GM23338 (cell line): Measurements from ENCODE around the gene TMEM44. TPM values are rescaled to one million over a fixed set of nuclear protein-coding genes. Genes with fewer than 3 reads are reported as not detected.

Experiments used
- ATAC-seq: fragments of 200-7000 bp; cut with Tn5 transposase; 3 replicates; pipeline ENCODE4 v1.9.1; 2020
- DNase-seq: peaks from one replicate; pipeline ENCODE4 v3.0.0-alpha.2; 2015; ENCODE audit warnings: low spot score
- H2AFZ ChIP-seq: fragments of 200-600 bp; sonication (generic); 2 replicates; pipeline ENCODE4 v1.8.0; 2016; ENCODE audit warnings: antibody characterized with exemption, mild to moderate bottlenecking, moderate library complexity
- H3F3A ChIP-seq: fragments of 200-600 bp; sonication (generic); replicated peaks from 2 replicates; pipeline ENCODE4 v1.8.0; 2017; ENCODE audit warnings: antibody characterized with exemption, mixed run types, low read depth
- H3K27ac ChIP-seq: fragments of 200-600 bp; sonication (generic); 2 replicates; pipeline ENCODE4 v1.6.1; 2016; ENCODE audit warnings: low read depth
- H3K27me3 ChIP-seq: fragments of 200-600 bp; sonication (generic); 2 replicates; pipeline ENCODE4 v1.8.0; 2016; ENCODE audit warnings: mild to moderate bottlenecking, mixed run types, moderate library complexity; ENCODE audit not compliant: insufficient read depth
- H3K36me3 ChIP-seq: fragments of 200-600 bp; sonication (generic); 2 replicates; pipeline ENCODE4 v1.8.0; 2016; ENCODE audit warnings: mild to moderate bottlenecking; ENCODE audit not compliant: insufficient read depth
- H3K4me1 ChIP-seq: fragments of 200-600 bp; sonication (generic); 2 replicates; pipeline ENCODE4 v1.8.0; 2016; ENCODE audit warnings: mild to moderate bottlenecking, moderate library complexity; ENCODE audit not compliant: insufficient read depth
- H3K4me2 ChIP-seq: fragments of 200-600 bp; sonication (generic); 2 replicates; pipeline ENCODE4 v1.7.1; 2017; ENCODE audit warnings: mixed run types
- H3K4me3 ChIP-seq: fragments of 200-600 bp; sonication (generic); 2 replicates; pipeline ENCODE4 v1.6.1; 2016; ENCODE audit warnings: mixed run types
- H3K79me2 ChIP-seq: fragments of 200-600 bp; sonication (generic); replicated peaks from 2 replicates; pipeline ENCODE4 v1.8.0; 2017; ENCODE audit warnings: mild to moderate bottlenecking; ENCODE audit not compliant: insufficient read depth
- H3K9me2 ChIP-seq: fragments of 200-600 bp; sonication (generic); 2 replicates; pipeline ENCODE4 v1.8.0; 2017; ENCODE audit not compliant: insufficient read depth
- H4K20me1 ChIP-seq: fragments of 200-600 bp; sonication (generic); replicated peaks from 2 replicates; pipeline ENCODE4 v1.8.0; 2017; ENCODE audit warnings: mild to moderate bottlenecking; ENCODE audit not compliant: insufficient read depth
- H3K27ac Mint-ChIP-seq: 2 replicates; pipeline ENCODE4 v1.8.0; 2020; ENCODE audit warnings: inconsistent platforms, mild to moderate bottlenecking, moderate library complexity, mixed read lengths
- H3K27me3 Mint-ChIP-seq: 3 replicates; pipeline ENCODE4 v1.8.0; 2022; ENCODE audit warnings: low read depth, mild to moderate bottlenecking, moderate library complexity, mixed read lengths, inconsistent platforms; ENCODE audit not compliant: insufficient read depth, poor library complexity
- H3K36me3 Mint-ChIP-seq: 3 replicates; pipeline ENCODE4 v1.8.0; 2021; ENCODE audit warnings: low read depth, mild to moderate bottlenecking, inconsistent platforms, moderate library complexity, mixed read lengths
- H3K4me1 Mint-ChIP-seq: 3 replicates; pipeline ENCODE4 v1.8.0; 2020; ENCODE audit warnings: mild to moderate bottlenecking, inconsistent platforms, mixed read lengths
- H3K4me3 Mint-ChIP-seq: 3 replicates; pipeline ENCODE4 v1.8.0; 2021; ENCODE audit warnings: moderate library complexity, mild to moderate bottlenecking, inconsistent platforms, mixed read lengths
- H3K9me3 Mint-ChIP-seq: 3 replicates; pipeline ENCODE4 v1.8.0; 2020; ENCODE audit warnings: moderate library complexity, mild to moderate bottlenecking, inconsistent platforms, mixed read lengths
- CTCF ChIP-seq, 2 experiments: fragments of 200-600 bp in 1 of 2; sonication (generic) in 1 of 2; conservative IDR thresholded peaks; 2 replicates each; pipeline versions ENCODE4 v1.5.1 to v1.6.1; 2016 to 2017; ENCODE audit warnings: antibody characterized with exemption in 2 of 2, low read depth in 2 of 2, mild to moderate bottlenecking in 2 of 2, moderate library complexity in 1 of 2
- ETS1 ChIP-seq: IDR thresholded peaks from 2 replicates; pipeline ENCODE4 v1.6.1; 2016; ENCODE audit warnings: antibody characterized with exemption
- POLR2AphosphoS5 ChIP-seq: IDR thresholded peaks from 2 replicates; pipeline ENCODE4 v1.6.1; 2016; ENCODE audit warnings: antibody characterized with exemption, low read depth
- REST ChIP-seq: IDR thresholded peaks from one replicate; pipeline ENCODE4 v1.6.1; 2018; ENCODE audit warnings: antibody characterized with exemption; ENCODE audit not compliant: unreplicated experiment
- STAT1 ChIP-seq: IDR thresholded peaks from one replicate; pipeline ENCODE4 v1.6.1; 2016; ENCODE audit warnings: antibody characterized with exemption; ENCODE audit not compliant: unreplicated experiment
- ZNF331 ChIP-seq: fragments of 250-450 bp; sonication (Bioruptor Pico); IDR thresholded peaks from 2 replicates; pipeline ENCODE4 v1.5.0; 2020; ENCODE audit warnings: low read depth, mild to moderate bottlenecking, moderate library complexity
- polyA plus RNA-seq: library from polyadenylated mRNA; unstranded; fragments of >200 nt; fragmentation: Nextera tagmentation; extraction: Ambion mirVana; gene quantifications from 2 replicates; pipeline ENCODE4 v1.2.1, GENCODE V29; 2016
- total RNA-seq: library from RNA; depleted of rRNA; stranded (reverse); fragments of >200 nt; shearing (Covaris generic); gene quantifications from 2 replicates; pipeline ENCODE4 v1.2.3, GENCODE V29; 2014

TMEM44 gene
- total and polyA plus RNA-seq, 2 experiments from 2014 or later = 10.0 to 10.5 TPM

GRCh38 chr3:194556086-194557056, 76.8 kb downstream of the TMEM44 start:
- H3K9me3 Mint-ChIP-seq = no peaks in the 10 kb centered on the region
- H3K4me1 Mint-ChIP-seq = peaks cover 24% of the 10 kb centered on the region
- peak; percentile 33; the same call in 2 of the 3 replicates for ATAC-seq
- TF ChIP-seq ZNF331 (CRISPR knock-in tag) = no peak
- no peak for TF ChIP-seq CTCF (conservative IDR thresholded peaks at IDR 0.05; ENCODE audit: low read depth in 2 of 2)
- no peak for TF ChIP-seq POLR2AphosphoS5
- TF ChIP-seq REST = no peak
- Histone ChIP-seq H3K27ac (no peak overlapping the region), H4K20me1 (no peaks in the 10 kb centered on the region), H3K9me2 (no peaks in the 10 kb centered on the region), H3K79me2 (no peaks in the 10 kb centered on the region), H2AFZ (peak overlapping the region; percentile 96), H3F3A (no peaks in the 10 kb centered on the region), H3K4me3 (no peak overlapping the region), H3K36me3 (no peaks in the 10 kb centered on the region), H3K27me3 (no peaks in the 10 kb centered on the region), H3K4me1 (peaks cover 18% of the 10 kb centered on the region), H3K4me2 (no peak overlapping the region)
- peaks cover 11% of the 10 kb centered on the region for H3K27me3 Mint-ChIP-seq
- H3K4me3 Mint-ChIP-seq = no peak overlapping the region
- no peak for DNase-seq
- H3K36me3 Mint-ChIP-seq = no peaks in the 10 kb centered on the region
- peak overlapping the region; percentile 60 for H3K27ac Mint-ChIP-seq

GRCh38 chr3:194555175-194556062, 77.8 kb downstream of the TMEM44 start:
- peaks cover 11% of the 10 kb centered on the region for H3K27me3 Mint-ChIP-seq
- no peaks in the 10 kb centered on the region for H3F3A ChIP-seq
- H3K4me3 Mint-ChIP-seq = no peak overlapping the region
- no peaks in the 10 kb centered on the region for H3K9me2 ChIP-seq
- no peak overlapping the region for H3K4me3 ChIP-seq
- H4K20me1 ChIP-seq = no peaks in the 10 kb centered on the region
- H2AFZ ChIP-seq = peak overlapping the region; percentile 96
- H3K9me3 Mint-ChIP-seq = no peaks in the 10 kb centered on the region
- H3K4me1 ChIP-seq = peaks cover 18% of the 10 kb centered on the region
- DNase-seq (no peak), ATAC-seq (no peak; the same call in 2 of the 3 replicates)
- H3K79me2 ChIP-seq = no peaks in the 10 kb centered on the region
- no peaks in the 10 kb centered on the region for H3K36me3 ChIP-seq
- H3K27me3 ChIP-seq = no peaks in the 10 kb centered on the region
- H3K4me2 ChIP-seq = no peak overlapping the region
- H3K27ac Mint-ChIP-seq = no peak overlapping the region
- no peaks in the 10 kb centered on the region for H3K36me3 Mint-ChIP-seq
- no peak overlapping the region for H3K27ac ChIP-seq
- peaks cover 24% of the 10 kb centered on the region for H3K4me1 Mint-ChIP-seq
- TF ChIP-seq REST (no peak), ETS1 (no peak), CTCF (conservative IDR thresholded peaks at IDR 0.05; ENCODE audit: low read depth in 2 of 2) (no peak), STAT1 (no peak)
